ENCODE results near the gene DTHD1.

Gene DTHD1

GRCh38 chr4:36330796-36331195, 49.4 kb downstream of the DTHD1 start:
- TF ChIP-seq, protein P1, sequence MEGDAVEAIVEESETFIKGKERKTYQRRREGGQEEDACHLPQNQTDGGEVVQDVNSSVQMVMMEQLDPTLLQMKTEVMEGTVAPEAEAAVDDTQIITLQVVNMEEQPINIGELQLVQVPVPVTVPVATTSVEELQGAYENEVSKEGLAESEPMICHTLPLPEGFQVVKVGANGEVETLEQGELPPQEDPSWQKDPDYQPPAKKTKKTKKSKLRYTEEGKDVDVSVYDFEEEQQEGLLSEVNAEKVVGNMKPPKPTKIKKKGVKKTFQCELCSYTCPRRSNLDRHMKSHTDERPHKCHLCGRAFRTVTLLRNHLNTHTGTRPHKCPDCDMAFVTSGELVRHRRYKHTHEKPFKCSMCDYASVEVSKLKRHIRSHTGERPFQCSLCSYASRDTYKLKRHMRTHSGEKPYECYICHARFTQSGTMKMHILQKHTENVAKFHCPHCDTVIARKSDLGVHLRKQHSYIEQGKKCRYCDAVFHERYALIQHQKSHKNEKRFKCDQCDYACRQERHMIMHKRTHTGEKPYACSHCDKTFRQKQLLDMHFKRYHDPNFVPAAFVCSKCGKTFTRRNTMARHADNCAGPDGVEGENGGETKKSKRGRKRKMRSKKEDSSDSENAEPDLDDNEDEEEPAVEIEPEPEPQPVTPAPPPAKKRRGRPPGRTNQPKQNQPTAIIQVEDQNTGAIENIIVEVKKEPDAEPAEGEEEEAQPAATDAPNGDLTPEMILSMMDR (IDR thresholded peaks at IDR 0.05; ENCODE audit: low read depth, low read length) = no peak

DNA sequence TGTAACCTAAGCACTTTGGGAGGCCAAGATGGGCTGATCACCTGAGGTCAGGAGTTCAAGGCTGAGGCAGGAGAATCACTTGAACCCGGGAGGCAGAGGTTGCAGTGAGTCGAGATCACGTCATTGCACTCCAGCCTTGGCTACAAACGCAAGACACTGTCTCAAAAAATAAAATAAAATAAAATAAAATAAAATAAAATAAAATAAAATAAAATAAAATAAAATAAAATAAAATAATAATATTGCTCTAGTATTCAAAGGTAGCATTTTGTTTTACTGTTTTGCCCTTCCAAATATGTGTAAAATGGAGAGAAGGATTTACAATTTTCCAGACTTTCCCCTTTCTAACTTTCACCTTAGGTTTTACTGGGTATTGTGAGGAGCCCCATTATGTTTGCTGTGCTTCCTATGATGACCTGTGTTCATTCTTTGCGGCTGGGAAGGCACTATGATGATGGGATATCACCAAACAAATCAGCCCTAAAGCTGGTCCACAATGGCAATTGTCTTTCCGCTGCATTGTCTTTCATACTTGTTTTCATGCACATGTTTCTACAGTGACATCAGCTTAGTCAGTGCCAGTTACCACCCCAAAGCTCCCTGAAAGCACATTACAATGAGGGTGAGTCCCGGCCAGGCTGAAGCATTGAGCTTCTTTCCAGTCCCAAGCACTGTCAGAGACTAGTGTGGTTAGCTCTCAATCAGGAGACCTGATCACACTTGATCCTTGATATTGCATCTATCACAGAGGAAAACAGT, 50.8 kb downstream of the DTHD1 start:
- TF ChIP-seq, protein P1 (IDR thresholded peaks at IDR 0.05; ENCODE audit: low read depth, low read length) = no peak
- H3K4me3 ChIP-seq (ENCODE audit: low read depth, low read length) = no peak overlapping the region

More at GRCh38 chr4:36330796-36331195, 49.4 kb downstream of the DTHD1 start:
- H3K4me3 ChIP-seq (ENCODE audit: low read depth, low read length) = no peak overlapping the region

GRCh38 chr4:36332782-36333131, 51.3 kb downstream of the DTHD1 start:
- TF ChIP-seq, protein P1 (IDR thresholded peaks at IDR 0.05; ENCODE audit: low read depth, low read length) = no peak
- no peak overlapping the region for H3K4me3 ChIP-seq (ENCODE audit: low read depth, low read length)

- TF ChIP-seq, protein P1 (IDR thresholded peaks at IDR 0.05; ENCODE audit: low read depth, low read length) = no peak
- H3K4me3 ChIP-seq (ENCODE audit: low read depth, low read length) = no peak overlapping the region
These were observed 52.0 kb downstream of the DTHD1 start for GRCh38 chr4:36333303-36333877.

DNA sequence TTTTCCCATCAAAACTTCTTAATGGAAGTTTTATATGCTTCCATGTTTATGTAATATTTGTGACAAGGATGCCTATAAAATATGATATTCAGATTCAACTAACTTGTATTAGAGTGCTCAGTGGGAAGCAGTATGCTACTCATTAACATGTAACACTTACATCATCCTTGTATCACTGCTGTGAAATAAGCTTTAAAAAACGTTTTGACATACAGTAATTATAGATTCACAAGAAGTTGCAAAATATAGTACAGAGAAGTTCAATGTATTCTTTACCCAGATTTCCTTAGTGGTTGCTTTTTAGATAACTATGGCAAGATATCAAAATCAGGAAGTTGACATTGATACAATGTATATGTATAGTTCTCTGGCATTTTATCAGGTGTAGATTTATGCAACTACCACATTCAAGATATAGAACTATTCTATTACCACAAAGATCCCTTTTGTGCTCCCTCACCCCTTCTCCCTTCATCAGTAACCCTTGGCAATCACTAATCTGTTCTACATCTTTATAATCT, 56.3 kb downstream of the DTHD1 start:
- TF ChIP-seq, protein P1 (IDR thresholded peaks at IDR 0.05; ENCODE audit: low read depth, low read length) = no peak
- no peak overlapping the region for H3K4me3 ChIP-seq (ENCODE audit: low read depth, low read length)

- TF ChIP-seq, protein P1 (IDR thresholded peaks at IDR 0.05; ENCODE audit: low read depth, low read length) = no peak
- no peak overlapping the region for H3K4me3 ChIP-seq (ENCODE audit: low read depth, low read length)
These were observed 57.6 kb downstream of the DTHD1 start for GRCh38 chr4:36338973-36339372.

DNA sequence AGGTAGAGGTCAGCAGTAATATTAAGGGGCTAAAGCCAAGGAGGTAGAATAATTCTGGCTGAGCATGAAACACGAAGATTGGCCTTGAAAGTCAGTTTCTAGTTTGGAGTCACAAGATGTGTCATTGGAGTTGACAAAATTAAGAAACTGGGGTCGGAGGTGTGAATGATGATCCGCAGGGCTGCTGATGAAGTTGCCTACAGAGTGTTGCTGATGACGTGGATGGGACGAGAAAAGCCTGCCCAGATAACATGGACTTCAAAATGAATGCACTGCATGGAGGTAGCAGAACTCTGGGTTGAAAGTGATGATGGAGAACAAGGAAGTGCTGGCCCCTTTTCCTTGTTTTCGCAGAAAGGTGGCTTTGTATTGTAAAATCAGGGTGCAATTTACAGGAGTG, 60.5 kb downstream of the DTHD1 start:
- no peak overlapping the region for H3K4me3 ChIP-seq (ENCODE audit: low read depth, low read length)
- TF ChIP-seq, protein P1 (IDR thresholded peaks at IDR 0.05; ENCODE audit: low read depth, low read length) = no peak
